BJ (cell line): Measurements from ENCODE around the gene BPHL. TPM values are rescaled to one million over a fixed set of nuclear protein-coding genes. Genes with fewer than 3 reads are reported as not detected.

Experiments used
- CTCF ChIA-PET: fragments of 350-600 bp; formaldehyde crosslinking; extraction: SDS; loops from one replicate; lab custom pipeline; 2021; ENCODE audit warnings: antibody characterized with exemption, inconsistent platforms; lab: Yijun Ruan, JAX
- POLR2A ChIA-PET: fragments of 300-600 bp; sonication (Branson Sonifier 250); formaldehyde crosslinking; extraction: SDS; loops from one replicate; lab custom pipeline; 2021; ENCODE audit warnings: antibody characterized with exemption; lab: Charles Lee
- DNase-seq: peaks from one replicate; pipeline ENCODE4 v3.0.0-alpha.2; 2011; ENCODE audit warnings: low read depth
- H3K27me3 ChIP-seq: 2 replicates; pipeline ENCODE4 v1.6.0; 2011; ENCODE audit warnings: low read length; ENCODE audit not compliant: control insufficient read depth, insufficient read depth
- H3K36me3 ChIP-seq: 2 replicates; pipeline ENCODE4 v1.5.1; 2011; ENCODE audit warnings: low read length; ENCODE audit not compliant: control insufficient read depth, insufficient read depth
- H3K4me3 ChIP-seq: 2 replicates; pipeline ENCODE4 v1.5.1; 2011; ENCODE audit warnings: low read depth, mild to moderate bottlenecking, control low read depth, low read length
- polyA plus RNA-seq: library from polyadenylated mRNA; depleted of rRNA; stranded (reverse); fragments of >200 nt; gene quantifications from 2 replicates; pipeline ENCODE4 v1.2.3, GENCODE V29; 2011
- TF ChIP-seq, protein P1 (sequence below): IDR thresholded peaks from 2 replicates; pipeline ENCODE4 v1.5.1; 2011; ENCODE audit warnings: low read depth, mild to moderate bottlenecking, control low read depth, inconsistent platforms, low read length, moderate library complexity; ENCODE audit not compliant: insufficient read depth

The BPHL gene
- polyA plus RNA-seq, 1 experiment: 12.1 TPM

DNA sequence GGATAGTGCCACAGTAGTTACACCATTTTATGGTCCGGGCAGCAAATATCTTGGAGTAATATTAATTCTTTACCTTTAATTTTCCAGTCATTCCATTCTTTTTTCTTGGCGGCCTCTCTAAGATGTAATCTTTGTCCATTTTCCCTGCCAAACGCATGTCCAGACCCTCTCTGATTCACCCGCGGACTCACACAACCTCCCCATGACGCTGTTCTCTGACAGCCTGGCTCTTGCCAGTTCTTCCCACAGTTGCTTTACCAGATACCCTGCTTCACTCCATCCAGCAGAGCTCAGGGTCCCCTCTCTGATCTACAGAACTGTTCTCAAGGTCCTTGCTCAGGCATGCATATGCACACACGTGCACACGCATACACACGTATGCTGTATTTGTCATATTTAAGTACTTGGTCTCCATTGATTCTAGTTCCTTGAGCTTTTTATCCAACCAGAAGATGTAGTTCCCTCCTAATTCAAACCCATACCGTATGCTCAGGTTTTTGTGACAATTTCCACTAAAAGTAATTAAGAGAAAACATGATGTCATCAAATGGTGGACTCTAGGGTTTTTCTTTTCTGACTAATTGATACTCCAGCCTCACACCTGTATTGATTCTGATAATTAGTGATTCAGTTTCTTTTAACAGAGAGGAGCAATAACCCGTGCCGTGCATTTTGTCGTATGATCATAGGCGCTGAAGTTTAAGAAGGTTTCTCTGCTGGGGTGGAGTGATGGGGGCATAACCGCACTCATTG, 10.0 kb downstream of the BPHL start:
- H3K27me3 ChIP-seq: no peaks in the 10 kb centered on the region
- ChIA-PET CTCF (no interaction called here), POLR2A (no interaction called here)
- no peak overlapping the region for H3K4me3 ChIP-seq
- DNase-seq: no peak
- TF ChIP-seq, protein P1, sequence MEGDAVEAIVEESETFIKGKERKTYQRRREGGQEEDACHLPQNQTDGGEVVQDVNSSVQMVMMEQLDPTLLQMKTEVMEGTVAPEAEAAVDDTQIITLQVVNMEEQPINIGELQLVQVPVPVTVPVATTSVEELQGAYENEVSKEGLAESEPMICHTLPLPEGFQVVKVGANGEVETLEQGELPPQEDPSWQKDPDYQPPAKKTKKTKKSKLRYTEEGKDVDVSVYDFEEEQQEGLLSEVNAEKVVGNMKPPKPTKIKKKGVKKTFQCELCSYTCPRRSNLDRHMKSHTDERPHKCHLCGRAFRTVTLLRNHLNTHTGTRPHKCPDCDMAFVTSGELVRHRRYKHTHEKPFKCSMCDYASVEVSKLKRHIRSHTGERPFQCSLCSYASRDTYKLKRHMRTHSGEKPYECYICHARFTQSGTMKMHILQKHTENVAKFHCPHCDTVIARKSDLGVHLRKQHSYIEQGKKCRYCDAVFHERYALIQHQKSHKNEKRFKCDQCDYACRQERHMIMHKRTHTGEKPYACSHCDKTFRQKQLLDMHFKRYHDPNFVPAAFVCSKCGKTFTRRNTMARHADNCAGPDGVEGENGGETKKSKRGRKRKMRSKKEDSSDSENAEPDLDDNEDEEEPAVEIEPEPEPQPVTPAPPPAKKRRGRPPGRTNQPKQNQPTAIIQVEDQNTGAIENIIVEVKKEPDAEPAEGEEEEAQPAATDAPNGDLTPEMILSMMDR: no peak
- H3K36me3 ChIP-seq: peaks cover 7% of the 10 kb centered on the region; the same call in 1 of the 2 replicates

DNA sequence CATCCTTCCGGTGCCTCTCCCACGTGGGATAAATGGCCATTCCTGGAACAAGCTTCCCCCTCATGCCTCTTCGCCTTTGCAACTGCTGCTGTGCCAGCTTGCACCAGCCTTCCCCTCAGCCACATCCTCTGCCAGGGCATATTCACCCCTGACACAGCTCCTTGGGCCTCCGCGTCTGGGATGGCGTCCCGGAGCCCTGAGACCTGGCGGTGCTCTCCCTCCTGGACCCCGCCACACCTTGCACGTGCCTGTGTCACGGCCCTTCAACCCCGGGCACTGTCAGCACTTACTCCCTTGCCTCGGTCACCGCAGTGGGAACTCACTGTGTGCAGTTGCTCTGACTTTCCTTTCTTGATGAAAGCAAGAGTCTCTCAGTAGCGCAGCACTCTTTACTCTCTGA, 13.2 kb downstream of the BPHL start:
- TF ChIP-seq, protein P1: no peak
- Histone ChIP-seq H3K4me3 (no peak overlapping the region), H3K36me3 (peaks cover 7% of the 10 kb centered on the region; the same call in 1 of the 2 replicates), H3K27me3 (no peaks in the 10 kb centered on the region)
- DNase-seq: no peak
- ChIA-PET CTCF (interaction anchor here (0.6 to 1.9 kb wide), 4 partner anchors 25 to 128 kb away, joined by 3 to 4 read pairs (median 3); partner anchors contain the start of genes PSMG4 and TUBB2A), POLR2A (interaction anchor here (0.6 kb wide), 1 partner anchor 16 kb away, joined by 4 read pairs; no protein-coding TSS in a partner anchor)

DNA sequence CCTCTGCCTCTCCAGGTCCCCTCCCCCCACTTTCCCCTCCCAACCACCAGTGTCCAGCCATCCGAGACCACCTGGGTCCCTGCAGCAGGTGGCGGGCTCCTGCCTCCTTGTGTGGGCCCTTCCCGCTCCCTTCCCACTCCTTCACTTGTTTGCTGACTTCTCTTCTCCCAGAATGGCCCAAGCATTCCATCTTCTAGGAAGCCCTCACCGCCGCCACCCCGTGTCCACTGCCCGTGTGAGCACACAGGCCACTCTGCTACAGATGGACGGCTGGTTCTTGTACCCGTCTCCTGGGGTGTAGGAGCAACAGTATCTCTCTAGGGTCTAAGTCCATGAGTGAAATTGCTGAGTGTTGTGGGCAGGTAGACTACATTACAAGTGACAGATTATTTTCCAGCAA, 15.0 kb downstream of the BPHL start:
- Histone ChIP-seq H3K27me3 (no peaks in the 10 kb centered on the region), H3K4me3 (no peak overlapping the region), H3K36me3 (peaks cover 7% of the 10 kb centered on the region)
- no peak for DNase-seq
- TF ChIP-seq, protein P1: no peak
- ChIA-PET CTCF (interaction anchor here (1.9 kb wide), 1 partner anchor 126 kb away, joined by 4 read pairs; the partner anchor contains the start of gene PSMG4), POLR2A (no interaction called here)

DNA sequence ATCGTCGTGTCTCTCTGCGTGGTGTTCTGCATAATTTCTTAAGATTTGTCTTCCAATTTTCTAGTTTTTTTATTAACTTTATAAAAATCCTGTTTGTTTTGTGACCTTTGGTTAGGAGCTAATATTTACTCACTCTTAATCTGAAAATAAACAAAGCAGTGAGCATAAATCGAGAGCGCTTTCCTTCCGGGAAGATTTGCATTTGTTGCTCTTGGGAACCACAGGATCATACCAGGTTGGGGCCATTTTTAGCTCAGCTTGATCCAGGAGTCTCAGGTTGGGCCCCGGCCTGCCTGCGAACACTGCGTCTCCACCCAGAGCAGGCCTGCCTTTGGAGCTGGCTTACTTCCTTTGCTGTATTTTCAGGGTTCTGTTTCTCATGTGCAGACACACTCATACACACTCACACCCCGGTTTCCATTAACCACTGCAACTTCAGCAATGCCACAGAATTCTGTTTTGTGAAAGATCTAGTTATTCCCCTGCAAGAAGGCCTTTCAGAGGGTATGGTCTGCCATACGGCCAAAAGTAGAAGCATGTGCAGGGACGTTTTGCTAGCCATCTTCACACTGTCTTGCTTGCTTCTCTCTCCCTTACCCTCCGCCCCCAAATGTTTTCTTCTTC, 17.3 kb downstream of the BPHL start:
- CTCF ChIA-PET: interaction anchor here (1.0 to 1.9 kb wide), 3 partner anchors 9 to 116 kb away, joined by 3 to 6 read pairs (median 4); no protein-coding TSS in a partner anchor
- H3K4me3 ChIP-seq: no peak overlapping the region
- H3K36me3 ChIP-seq: peaks cover 6% of the 10 kb centered on the region
- no peaks in the 10 kb centered on the region for H3K27me3 ChIP-seq
- no peak for DNase-seq
- POLR2A ChIA-PET: no interaction called here
- TF ChIP-seq, protein P1: no peak

DNA sequence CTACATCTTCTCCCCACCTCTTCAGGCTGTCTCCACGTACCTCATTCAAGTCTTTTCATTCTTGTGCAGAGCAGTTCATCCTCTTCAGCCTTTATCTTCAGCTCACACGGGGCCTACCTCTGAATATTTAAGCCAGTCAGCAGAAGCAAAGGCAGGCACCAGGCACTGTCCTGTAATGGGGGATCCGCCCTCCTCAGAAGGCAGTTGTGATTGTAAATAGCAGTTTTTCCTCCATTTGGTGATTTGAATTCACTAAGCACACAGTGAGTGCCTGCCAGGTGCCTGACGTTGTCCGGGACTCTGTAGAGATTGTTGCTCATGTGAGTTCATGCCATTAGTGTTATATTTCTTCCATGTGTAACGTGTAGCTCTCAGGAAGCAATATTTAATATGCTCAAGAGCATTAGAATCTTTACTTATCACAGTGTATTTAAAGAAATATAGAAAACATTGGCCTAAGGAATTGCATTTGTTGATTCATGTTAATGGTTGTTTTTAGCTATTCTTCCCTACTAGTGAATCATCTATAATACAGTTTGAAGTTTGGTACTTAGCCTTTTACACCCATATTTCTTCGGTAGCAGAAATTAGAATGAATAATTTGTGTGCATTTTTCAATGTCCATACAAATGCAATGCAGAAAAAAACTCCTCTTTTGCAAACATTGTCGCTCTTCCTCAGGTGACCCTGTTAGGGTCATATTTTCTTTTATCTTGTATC, 17.9 kb downstream of the BPHL start:
- no peak overlapping the region for H3K4me3 ChIP-seq
- TF ChIP-seq, protein P1: no peak
- ChIA-PET POLR2A (no interaction called here), CTCF (interaction anchor here (1.0 to 1.9 kb wide), 3 partner anchors 10 to 115 kb away, joined by 3 to 6 read pairs (median 4); no protein-coding TSS in a partner anchor)
- H3K27me3 ChIP-seq: no peaks in the 10 kb centered on the region
- DNase-seq: no peak
- H3K36me3 ChIP-seq: peaks cover 6% of the 10 kb centered on the region
